T-helper 17 cell (primary cell): ENCODE measurements around the gene AKTIP. TPM values are rescaled to one million over a fixed set of nuclear protein-coding genes. Genes with fewer than 3 reads are reported as not detected.

Experiments used
- ATAC-seq: fragments of 150-1000 bp; cut with Tn5 transposase; 2 replicates; pipeline ENCODE4 v1.10.0; 2021; ENCODE audit warnings: mild to moderate bottlenecking, moderate library complexity
- DNase-seq, 3 donors: peaks; one replicate each; pipeline versions ENCODE4 v3.0.0 to v3.0.0-alpha.2; 2020 to 2021
- H3K9me3 ChIP-seq: one replicate; pipeline ENCODE4 v1.7.0; 2013; ENCODE audit warnings: low read length, mild to moderate bottlenecking; ENCODE audit not compliant: control insufficient read depth, poor library complexity, severe bottlenecking
- H3K27ac Mint-ChIP-seq: one replicate; pipeline ENCODE4 v1.8.0; 2022; ENCODE audit warnings: mild to moderate bottlenecking, moderate library complexity, mixed read lengths
- H3K27me3 Mint-ChIP-seq: one replicate; pipeline ENCODE4 v1.8.0; 2022; ENCODE audit warnings: mixed read lengths
- H3K36me3 Mint-ChIP-seq: one replicate; pipeline ENCODE4 v1.8.0; 2022; ENCODE audit warnings: low read depth, mixed read lengths
- H3K4me1 Mint-ChIP-seq: one replicate; pipeline ENCODE4 v1.8.0; 2022; ENCODE audit warnings: mild to moderate bottlenecking, mixed read lengths
- H3K4me3 Mint-ChIP-seq: one replicate; pipeline ENCODE4 v1.8.0; 2022; ENCODE audit warnings: mild to moderate bottlenecking, moderate library complexity, mixed read lengths
- total RNA-seq, 4 donors: library from RNA in 2 of 4; stranded (reverse) in 2 of 4; gene quantifications; one replicate each; pipeline ENCODE4 v1.2.3 and lab custom pipeline; 2022 to 2026

AKTIP gene
- total RNA-seq, 2 donors from 2014 or later = 28.5 to 32.4 TPM

GRCh38 chr16:53510704-53511070, 7.7 kb upstream of the AKTIP start:
- Mint-ChIP-seq H3K4me3 (peak overlapping the region; percentile 36), H3K27me3 (no peaks in the 10 kb centered on the region), H3K36me3 (no peaks in the 10 kb centered on the region), H3K27ac (peak overlapping the region; percentile 71), H3K4me1 (peaks cover 14% of the 10 kb centered on the region)
- no peaks in the 10 kb centered on the region for H3K9me3 ChIP-seq
- DNase-seq (no peak), ATAC-seq (no peak)

DNA sequence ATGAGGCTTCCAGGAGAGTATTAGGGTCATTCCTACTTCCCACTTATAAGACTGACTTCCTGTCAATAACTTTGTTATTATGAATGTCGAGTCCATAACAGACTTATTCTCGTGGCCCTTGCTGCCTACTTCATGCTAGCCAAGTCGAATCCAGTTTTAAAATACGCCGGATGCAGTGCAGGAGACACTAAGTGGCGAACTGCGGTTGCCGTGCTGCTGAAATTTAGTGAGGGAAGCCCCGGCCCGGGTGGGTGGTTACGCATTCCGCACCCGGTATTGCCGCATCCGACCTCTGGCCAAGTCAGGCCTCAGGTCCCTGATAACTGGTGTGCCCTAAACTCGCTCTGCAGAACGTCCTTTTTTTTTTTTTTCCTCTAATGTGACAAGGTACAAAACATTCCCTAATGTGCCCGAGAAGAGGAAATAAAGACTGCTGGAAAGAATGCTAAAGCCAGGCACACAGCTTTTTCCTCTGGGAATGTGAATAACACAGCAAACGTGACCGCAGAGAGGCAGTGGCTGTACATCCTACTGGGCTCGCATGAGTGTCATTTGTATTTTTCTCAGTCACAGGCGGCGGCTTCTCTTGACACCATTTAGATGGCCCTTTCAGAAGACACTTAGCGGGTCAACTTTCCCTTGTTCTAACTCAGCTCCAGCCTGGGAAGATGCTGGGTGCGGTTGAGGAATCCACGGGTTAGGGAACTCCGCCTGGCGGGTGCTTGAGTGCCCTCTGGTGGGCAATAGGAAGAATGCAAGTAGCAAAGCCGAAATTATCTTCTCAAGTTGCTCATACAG, 7.1 kb upstream of the AKTIP start:
- H3K27ac Mint-ChIP-seq = peak overlapping the region; percentile 71
- H3K9me3 ChIP-seq = no peaks in the 10 kb centered on the region
- H3K27me3 Mint-ChIP-seq = no peaks in the 10 kb centered on the region
- DNase-seq = peak; percentile 32 to 39 (median 34)
- peak overlapping the region; percentile 36 for H3K4me3 Mint-ChIP-seq
- ATAC-seq = peak; percentile 86
- peaks cover 16% of the 10 kb centered on the region for H3K4me1 Mint-ChIP-seq
- no peaks in the 10 kb centered on the region for H3K36me3 Mint-ChIP-seq

DNA sequence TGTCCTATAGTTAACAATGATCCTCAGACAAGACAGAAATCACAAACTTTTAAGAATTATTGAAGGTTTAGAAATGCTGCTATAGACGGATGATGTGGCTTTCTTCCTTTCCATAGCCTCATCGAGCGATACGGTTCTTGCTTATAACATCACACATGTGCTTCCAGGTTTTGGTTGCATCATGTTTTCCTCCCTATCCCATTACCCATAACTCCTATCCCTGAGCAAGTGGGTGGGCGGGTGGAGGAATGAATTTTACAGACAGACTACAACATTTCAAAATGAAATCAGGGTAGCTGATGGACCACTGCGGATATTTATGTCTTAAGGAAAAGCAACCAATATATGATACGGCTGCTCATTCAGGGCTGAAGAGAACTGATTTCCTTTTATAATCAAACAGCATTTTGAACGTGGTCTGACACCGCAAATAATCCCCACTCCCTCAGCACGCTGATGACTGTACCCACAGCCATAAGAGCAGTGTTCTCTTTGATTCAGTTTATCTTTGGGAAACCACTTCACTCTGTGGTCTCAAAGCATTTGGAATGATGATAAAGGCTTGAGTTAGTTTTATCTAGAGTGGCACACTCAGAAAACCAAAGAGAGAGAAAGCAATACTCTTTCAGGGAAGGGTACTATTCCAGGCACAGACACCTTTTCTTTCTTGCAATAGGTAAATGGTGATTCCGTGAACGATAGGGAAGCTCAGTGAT, 4.6 kb upstream of the AKTIP start:
- H3K9me3 ChIP-seq = no peaks in the 10 kb centered on the region
- Mint-ChIP-seq H3K4me1 (peaks cover 30% of the 10 kb centered on the region), H3K27me3 (no peaks in the 10 kb centered on the region), H3K4me3 (no peak overlapping the region), H3K27ac (no peak overlapping the region), H3K36me3 (peaks cover 2% of the 10 kb centered on the region)
- ATAC-seq (no peak), DNase-seq (no peak)

DNA sequence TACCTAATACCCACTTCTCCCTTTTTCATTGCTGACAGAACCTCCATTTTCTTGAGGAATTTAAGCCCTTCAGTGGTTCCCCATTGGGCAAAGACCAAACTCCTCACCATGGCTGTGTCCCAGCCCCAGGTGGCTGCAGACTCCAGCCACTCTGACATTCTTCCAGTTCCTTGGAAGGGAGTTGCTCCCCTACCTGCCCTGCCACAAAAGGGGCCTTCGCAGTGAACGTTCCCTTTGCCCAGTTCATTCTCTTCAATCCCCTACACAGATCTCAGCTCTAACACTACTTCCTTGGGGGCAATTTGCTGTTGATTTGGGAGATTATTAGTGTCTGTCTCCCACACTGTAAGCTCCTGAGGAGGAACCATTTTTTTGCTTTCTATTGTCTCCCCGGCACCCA, 3.2 kb upstream of the AKTIP start:
- H3K4me3 Mint-ChIP-seq = no peak overlapping the region
- H3K27ac Mint-ChIP-seq = no peak overlapping the region
- DNase-seq (no peak), ATAC-seq (no peak)
- no peaks in the 10 kb centered on the region for H3K9me3 ChIP-seq
- peaks cover 2% of the 10 kb centered on the region for H3K36me3 Mint-ChIP-seq
- H3K27me3 Mint-ChIP-seq = no peaks in the 10 kb centered on the region
- H3K4me1 Mint-ChIP-seq = peaks cover 37% of the 10 kb centered on the region

DNA sequence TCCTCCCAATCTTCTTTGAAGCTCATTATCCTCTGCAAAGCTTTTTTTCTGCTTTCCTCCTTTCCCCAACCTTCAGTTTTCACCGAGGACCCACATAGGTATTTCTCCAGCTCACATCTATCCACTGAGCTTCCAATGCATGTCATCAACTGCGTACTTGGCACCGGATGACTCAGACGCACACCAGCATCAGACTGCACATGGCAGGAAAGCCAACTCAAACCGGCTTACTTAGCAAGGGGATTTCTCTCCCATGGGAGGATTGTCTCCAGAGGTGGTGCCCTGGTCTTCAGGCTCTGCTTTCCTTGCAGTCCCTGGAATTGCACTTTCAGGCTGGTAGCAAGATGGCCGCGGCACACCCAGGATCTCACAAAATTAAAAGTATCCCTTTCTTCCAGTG, 1.7 kb upstream of the AKTIP start:
- DNase-seq (peak in 1 of 3 donors; percentile 25), ATAC-seq (no peak)
- H3K4me3 Mint-ChIP-seq = peak overlapping the region; percentile 96
- peaks cover 38% of the 10 kb centered on the region for H3K4me1 Mint-ChIP-seq
- no peaks in the 10 kb centered on the region for H3K27me3 Mint-ChIP-seq
- peak overlapping the region; percentile 97 for H3K27ac Mint-ChIP-seq
- H3K9me3 ChIP-seq = no peaks in the 10 kb centered on the region
- peaks cover 2% of the 10 kb centered on the region for H3K36me3 Mint-ChIP-seq

GRCh38 chr16:53503991-53504663, 1.1 kb upstream of the AKTIP start:
- peaks cover 2% of the 10 kb centered on the region for H3K36me3 Mint-ChIP-seq
- H3K27ac Mint-ChIP-seq = peak overlapping the region; percentile 97
- H3K4me1 Mint-ChIP-seq = peaks cover 39% of the 10 kb centered on the region
- ATAC-seq (no peak), DNase-seq (peak in 2 of 3 donors; percentile 12 to 14)
- H3K4me3 Mint-ChIP-seq = peak overlapping the region; percentile 96
- H3K27me3 Mint-ChIP-seq = no peaks in the 10 kb centered on the region
- H3K9me3 ChIP-seq = no peaks in the 10 kb centered on the region

DNA sequence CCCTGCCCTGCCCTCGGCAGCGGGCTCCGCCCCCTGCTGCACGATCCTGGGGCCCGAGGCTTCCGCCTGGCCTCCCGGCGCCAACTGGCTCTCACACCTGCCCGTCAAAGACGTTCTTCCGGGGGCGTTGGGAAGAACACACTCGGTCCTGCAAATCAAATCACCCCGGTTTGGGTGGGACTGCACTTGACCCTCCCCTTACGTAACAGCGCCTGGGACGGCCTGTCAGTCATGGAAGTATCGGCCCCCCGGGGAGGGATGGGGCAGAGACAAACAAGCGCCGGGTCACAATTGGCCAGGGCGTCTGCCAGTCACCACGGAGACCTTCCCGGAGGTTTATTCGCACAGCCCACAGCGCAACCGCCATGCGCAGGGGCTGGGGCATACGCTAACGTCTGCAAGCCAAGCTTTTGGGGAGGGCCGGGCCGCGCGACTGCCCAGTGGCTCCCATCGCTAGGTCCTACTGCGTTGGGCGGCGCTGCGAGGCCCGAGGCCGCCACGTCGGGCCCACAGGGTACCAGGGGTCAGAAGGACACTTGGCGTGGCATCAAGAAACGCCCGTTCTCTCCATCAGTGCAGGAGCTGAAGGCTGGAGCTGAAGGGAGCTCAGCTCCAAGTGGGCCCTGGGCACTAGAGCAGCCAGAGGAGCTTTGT, 388 bp upstream of the AKTIP start:
- ATAC-seq (peak; percentile 91), DNase-seq (peak; percentile 98 to 99 (median 98))
- peak overlapping the region; percentile 96 for H3K4me3 Mint-ChIP-seq
- H3K27ac Mint-ChIP-seq = peak overlapping the region; percentile 97
- H3K36me3 Mint-ChIP-seq = peaks cover 2% of the 10 kb centered on the region
- H3K9me3 ChIP-seq = no peaks in the 10 kb centered on the region
- peaks cover 44% of the 10 kb centered on the region for H3K4me1 Mint-ChIP-seq
- H3K27me3 Mint-ChIP-seq = no peaks in the 10 kb centered on the region

DNA sequence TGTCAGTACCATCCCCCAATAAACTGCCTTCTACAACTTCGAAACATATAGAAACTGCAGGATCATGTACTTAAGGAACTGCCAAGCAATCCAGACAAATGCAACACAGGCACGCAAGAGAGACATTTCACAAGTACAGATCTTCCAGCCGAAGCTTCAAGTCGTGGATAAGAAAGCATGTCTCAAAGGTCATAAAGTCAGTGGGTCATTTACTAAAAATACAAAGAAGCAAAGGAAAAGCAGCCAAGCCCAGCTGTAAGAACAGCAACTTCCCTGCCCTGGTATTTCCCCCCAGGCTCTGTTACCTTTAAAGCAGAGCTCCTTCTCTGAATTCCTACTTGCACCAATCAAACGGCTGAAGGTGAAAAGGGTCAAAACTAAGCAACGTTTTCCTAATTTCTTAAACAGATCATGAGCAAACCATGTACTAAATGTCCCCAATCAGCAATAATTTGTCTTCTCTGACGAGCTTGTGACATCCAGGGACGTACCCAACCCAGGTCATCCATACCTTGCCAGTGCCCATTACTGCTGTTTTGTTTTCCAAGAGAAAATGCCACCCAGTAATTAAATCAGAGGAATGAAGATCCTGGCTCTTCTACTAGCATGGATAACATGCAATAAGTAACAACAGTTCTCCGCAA, 1.7 kb downstream of the AKTIP start:
- no peaks in the 10 kb centered on the region for H3K9me3 ChIP-seq
- H3K36me3 Mint-ChIP-seq = peaks cover 2% of the 10 kb centered on the region
- H3K4me1 Mint-ChIP-seq = peaks cover 50% of the 10 kb centered on the region
- peak overlapping the region; percentile 84 for H3K27ac Mint-ChIP-seq
- ATAC-seq = no peak
- DNase-seq = no peak
- no peaks in the 10 kb centered on the region for H3K27me3 Mint-ChIP-seq
- H3K4me3 Mint-ChIP-seq = peak overlapping the region; percentile 96

DNA sequence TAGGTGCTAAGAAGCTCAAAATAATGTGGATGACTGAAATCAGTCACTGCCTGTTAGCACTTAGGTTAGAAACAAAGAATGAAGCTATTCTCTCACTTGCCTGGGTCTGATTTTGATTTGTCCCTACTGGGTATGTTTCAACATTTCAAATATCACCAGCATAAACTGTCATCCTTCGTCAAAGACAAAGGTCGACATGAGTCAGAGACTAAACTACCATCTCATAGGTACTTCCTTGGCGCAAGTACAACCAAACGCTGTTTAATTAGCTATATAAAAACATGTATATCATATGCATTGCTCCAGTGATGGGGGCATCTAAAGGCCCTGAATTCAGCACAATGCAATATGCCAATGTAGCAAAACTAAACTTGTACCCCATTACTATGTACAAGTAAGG, 4.0 kb downstream of the AKTIP start:
- no peak for ATAC-seq
- Mint-ChIP-seq H3K27me3 (no peaks in the 10 kb centered on the region), H3K4me3 (no peak overlapping the region), H3K4me1 (peaks cover 46% of the 10 kb centered on the region), H3K27ac (peak overlapping the region; percentile 53), H3K36me3 (peaks cover 7% of the 10 kb centered on the region)
- no peak for DNase-seq
- no peaks in the 10 kb centered on the region for H3K9me3 ChIP-seq

DNA sequence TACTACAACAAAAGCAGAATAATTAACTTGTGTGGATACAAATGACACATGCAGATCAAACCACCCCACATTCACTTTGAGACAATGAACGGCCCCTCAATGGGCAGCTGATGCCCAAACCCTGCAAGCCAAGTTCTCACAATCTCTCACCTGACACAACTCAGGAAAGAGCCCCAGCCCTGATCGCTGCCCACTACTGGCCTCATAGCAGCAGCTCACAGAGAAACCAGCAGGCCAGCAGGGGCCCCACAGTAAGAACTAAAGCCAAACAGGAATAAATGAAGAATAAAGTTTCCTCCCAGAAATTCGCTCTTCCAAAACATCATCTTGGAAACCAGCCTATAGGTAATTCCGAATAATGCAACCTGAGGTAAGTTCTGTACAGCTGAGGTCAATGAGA, 7.7 kb downstream of the AKTIP start:
- Mint-ChIP-seq H3K4me3 (no peak overlapping the region), H3K27me3 (no peaks in the 10 kb centered on the region), H3K36me3 (peaks cover 8% of the 10 kb centered on the region), H3K27ac (peak overlapping the region; percentile 37), H3K4me1 (peaks cover 29% of the 10 kb centered on the region)
- H3K9me3 ChIP-seq = no peaks in the 10 kb centered on the region
- DNase-seq = no peak
- no peak for ATAC-seq

DNA sequence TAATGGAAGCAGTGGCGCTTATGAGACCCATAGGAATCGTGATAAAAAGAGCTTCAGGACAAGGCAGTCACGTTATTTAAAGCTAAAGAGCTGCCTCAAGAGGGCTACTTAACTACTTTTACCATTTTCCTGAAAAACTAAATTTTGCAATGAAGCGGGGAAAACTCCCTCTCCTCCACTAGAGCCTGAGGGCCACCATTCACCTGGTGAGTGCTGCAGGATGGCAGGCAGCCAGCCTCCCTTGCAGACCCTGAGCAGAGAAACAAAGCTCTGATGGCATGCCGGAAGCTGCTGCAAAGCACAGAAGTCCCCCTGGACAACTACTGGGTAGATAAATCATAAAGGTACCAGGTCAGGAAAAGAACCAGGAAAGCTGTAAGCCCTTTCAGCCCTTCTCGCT, 8.4 kb downstream of the AKTIP start:
- Mint-ChIP-seq H3K27me3 (no peaks in the 10 kb centered on the region), H3K4me1 (peaks cover 28% of the 10 kb centered on the region), H3K36me3 (peaks cover 8% of the 10 kb centered on the region), H3K4me3 (no peak overlapping the region), H3K27ac (peak overlapping the region; percentile 37)
- DNase-seq = no peak
- no peak for ATAC-seq
- no peaks in the 10 kb centered on the region for H3K9me3 ChIP-seq

DNA sequence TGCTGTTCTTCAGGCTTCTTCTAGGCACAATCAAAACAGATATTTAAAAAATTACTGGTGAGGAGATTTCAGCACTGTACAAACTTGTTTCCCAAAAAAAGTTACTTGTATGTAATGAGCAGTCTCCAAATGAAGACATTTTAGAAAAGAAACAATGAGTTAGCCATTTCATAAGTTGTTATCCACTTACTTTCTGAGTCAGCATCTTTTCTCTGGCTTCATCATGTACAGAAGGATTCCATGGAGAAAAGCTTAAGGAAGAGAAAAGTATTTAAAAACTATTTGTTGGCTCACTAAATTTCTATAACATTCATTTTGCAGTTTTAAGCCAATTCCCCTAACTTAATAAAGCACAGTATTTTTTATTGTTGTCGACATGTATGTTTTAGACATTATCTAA, 10.5 kb downstream of the AKTIP start:
- H3K4me3 Mint-ChIP-seq = no peak overlapping the region
- H3K4me1 Mint-ChIP-seq = peaks cover 27% of the 10 kb centered on the region
- H3K27ac Mint-ChIP-seq = peak overlapping the region; percentile 53
- H3K9me3 ChIP-seq = no peaks in the 10 kb centered on the region
- peaks cover 13% of the 10 kb centered on the region for H3K36me3 Mint-ChIP-seq
- no peaks in the 10 kb centered on the region for H3K27me3 Mint-ChIP-seq
- ATAC-seq = no peak
- DNase-seq = no peak
